ENCODE measurements around the gene PWWP2B.
A peak's percentile ranks its signal among the peaks of the same experiment; 100 is the strongest.
"Not testable (repeated sequence)": the region's sequence is repeated elsewhere in the genome, so short reads cannot be mapped to it uniquely, and the experiment has no call there.

Gene PWWP2B

DNA sequence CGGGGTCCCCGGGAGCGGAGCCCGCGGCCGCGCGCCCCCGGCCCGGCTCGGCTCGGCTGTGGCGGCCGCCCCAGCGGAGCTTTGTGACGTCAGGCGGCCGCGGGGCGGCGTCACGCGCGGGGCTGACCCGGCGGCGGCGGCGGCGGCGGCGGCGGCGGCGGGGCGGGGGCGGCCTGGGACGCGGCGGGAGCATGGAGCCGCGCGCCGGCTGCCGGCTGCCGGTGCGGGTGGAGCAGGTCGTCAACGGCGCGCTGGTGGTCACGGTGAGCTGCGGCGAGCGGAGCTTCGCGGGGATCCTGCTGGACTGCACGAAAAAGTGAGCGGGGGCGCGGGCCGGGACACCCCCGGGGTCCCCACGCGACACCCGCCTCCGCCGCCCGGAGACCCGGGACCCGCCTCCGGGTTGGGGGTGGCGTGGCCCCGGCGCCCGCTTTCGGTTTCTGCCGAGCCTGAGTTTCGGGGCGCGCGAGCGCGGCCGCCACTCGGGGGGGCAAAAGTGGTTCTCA lies at the start of gene PWWP2B:
PWWP2B (plus strand) TSS at position 165 of the 506 bp plus-strand sequence; CDS start at position 192, 27 bp downstream.
- Histone ChIP-seq H3K4me3 (ENCODE audit: low read depth, low read length) (peak within 1 kb of the TSS; percentile 55), H3K9ac (ENCODE audit: low read depth, low read length) (peak within 1 kb of the TSS; percentile 24; the same call in 1 of the 2 replicates), H3K4me1 (ENCODE audit: control insufficient read depth, insufficient read depth, low read length) (peaks cover 11% of the 10 kb centered on the region; the same call in 1 of the 2 replicates), H3K27me3 (ENCODE audit: control insufficient read depth, insufficient read depth, low read length) (peaks cover 8% of the 10 kb centered on the region), H3K27ac (ENCODE audit: low read depth, low read length) (no peak within 1 kb of the TSS), H3K36me3 (ENCODE audit: control insufficient read depth, insufficient read depth, low read length) (no peaks in the 10 kb centered on the region), H3K9me3 (ENCODE audit: control insufficient read depth, insufficient read depth, low read length) (no peaks in the 10 kb centered on the region)

DNA sequence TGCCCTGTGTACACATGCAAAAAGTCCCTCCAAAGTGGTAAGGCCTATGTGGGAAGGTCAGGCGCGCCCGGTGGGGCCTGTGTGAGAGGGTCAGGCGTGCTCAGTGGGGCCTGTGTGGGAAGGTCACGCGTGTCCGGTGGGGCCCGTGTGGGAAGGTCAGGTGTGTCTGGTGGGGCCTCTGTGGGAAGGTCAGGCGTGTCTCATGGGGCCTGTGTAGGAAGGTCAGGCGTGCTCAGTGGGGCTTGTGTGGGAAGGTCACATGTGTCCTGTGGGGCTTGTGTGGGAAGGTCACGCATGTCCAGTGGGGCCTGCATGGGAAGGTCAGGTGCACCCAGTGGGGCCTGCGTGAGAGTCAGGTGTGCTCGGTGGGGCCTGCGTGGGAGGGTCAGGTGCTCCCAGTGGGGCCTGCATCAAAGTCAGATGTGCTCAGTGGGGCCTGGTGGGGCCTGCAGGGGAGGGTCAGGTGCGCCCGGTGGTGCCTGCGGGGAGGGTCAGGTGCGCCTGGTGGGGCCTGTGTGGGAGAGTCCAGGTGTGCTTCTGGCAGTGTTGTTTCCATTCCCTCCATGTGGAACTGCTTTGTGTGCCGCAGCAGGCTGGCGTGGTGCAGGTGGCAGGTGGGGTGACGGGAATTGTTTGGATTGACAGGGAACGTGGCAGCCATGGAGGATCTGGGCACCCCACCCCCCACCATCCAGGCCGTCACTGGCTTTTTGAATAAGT lies 49.6 kb upstream of the PWWP2B start:
- H3K4me1 ChIP-seq (ENCODE audit: control insufficient read depth, insufficient read depth, low read length): no peaks in the 10 kb centered on the region
- no peak overlapping the region for H3K27ac ChIP-seq (ENCODE audit: low read depth, low read length)
- no peaks in the 10 kb centered on the region for H3K36me3 ChIP-seq (ENCODE audit: control insufficient read depth, insufficient read depth, low read length)
- H3K9me3 ChIP-seq (ENCODE audit: control insufficient read depth, insufficient read depth, low read length): no peaks in the 10 kb centered on the region
- H3K4me3 ChIP-seq (ENCODE audit: low read depth, low read length): no peak overlapping the region
- H3K27me3 ChIP-seq (ENCODE audit: control insufficient read depth, insufficient read depth, low read length): peaks cover 4% of the 10 kb centered on the region
- no peak overlapping the region for H3K9ac ChIP-seq (ENCODE audit: low read depth, low read length)

DNA sequence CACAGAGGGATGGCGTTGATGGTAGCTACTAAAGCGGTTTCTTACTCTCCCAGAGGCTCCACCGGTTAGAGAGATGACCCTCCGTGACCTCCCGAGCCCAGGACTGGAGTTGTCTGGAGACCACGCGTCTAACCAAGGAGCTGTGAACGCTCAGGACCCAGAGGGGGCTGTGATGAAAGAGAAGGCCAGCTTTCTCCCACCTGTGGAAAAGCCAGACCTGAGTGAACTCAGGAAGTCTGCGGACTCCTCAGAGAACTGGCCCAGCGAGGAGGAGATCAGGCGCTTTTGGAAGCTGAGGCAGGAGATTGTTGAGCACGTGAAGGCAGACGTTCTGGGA lies 49.1 kb upstream of the PWWP2B start:
- Histone ChIP-seq H3K4me3 (ENCODE audit: low read depth, low read length) (no peak overlapping the region), H3K27me3 (ENCODE audit: control insufficient read depth, insufficient read depth, low read length) (peaks cover 4% of the 10 kb centered on the region), H3K9me3 (ENCODE audit: control insufficient read depth, insufficient read depth, low read length) (no peaks in the 10 kb centered on the region), H3K4me1 (ENCODE audit: control insufficient read depth, insufficient read depth, low read length) (no peaks in the 10 kb centered on the region), H3K36me3 (ENCODE audit: control insufficient read depth, insufficient read depth, low read length) (no peaks in the 10 kb centered on the region), H3K27ac (ENCODE audit: low read depth, low read length) (no peak overlapping the region), H3K9ac (ENCODE audit: low read depth, low read length) (no peak overlapping the region)

DNA sequence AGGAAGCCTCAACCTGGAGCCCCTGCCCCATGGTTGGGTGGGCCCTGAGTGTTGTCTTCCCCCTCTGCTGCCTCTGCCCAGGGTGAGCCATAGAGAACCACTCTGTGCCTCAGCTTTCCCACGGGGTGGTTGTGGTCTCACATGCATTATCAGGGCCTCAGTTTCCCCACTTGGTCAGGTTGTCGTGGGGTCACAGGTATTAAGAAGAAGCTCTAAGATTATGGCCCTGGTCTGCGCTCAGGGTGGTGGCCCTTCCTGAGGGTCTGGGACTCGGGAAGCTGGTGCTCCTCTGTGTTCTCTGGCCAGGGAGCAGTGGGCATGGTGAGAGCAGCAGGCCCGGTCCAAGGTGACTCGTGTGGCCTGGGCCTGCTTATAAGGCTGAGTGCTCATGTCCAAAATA lies 47.2 kb upstream of the PWWP2B start:
- no peaks in the 10 kb centered on the region for H3K9me3 ChIP-seq (ENCODE audit: control insufficient read depth, insufficient read depth, low read length)
- H3K4me1 ChIP-seq (ENCODE audit: control insufficient read depth, insufficient read depth, low read length): no peaks in the 10 kb centered on the region
- H3K9ac ChIP-seq (ENCODE audit: low read depth, low read length): no peak overlapping the region
- no peaks in the 10 kb centered on the region for H3K36me3 ChIP-seq (ENCODE audit: control insufficient read depth, insufficient read depth, low read length)
- no peak overlapping the region for H3K4me3 ChIP-seq (ENCODE audit: low read depth, low read length)
- no peak overlapping the region for H3K27ac ChIP-seq (ENCODE audit: low read depth, low read length)
- H3K27me3 ChIP-seq (ENCODE audit: control insufficient read depth, insufficient read depth, low read length): peaks cover 4% of the 10 kb centered on the region

DNA sequence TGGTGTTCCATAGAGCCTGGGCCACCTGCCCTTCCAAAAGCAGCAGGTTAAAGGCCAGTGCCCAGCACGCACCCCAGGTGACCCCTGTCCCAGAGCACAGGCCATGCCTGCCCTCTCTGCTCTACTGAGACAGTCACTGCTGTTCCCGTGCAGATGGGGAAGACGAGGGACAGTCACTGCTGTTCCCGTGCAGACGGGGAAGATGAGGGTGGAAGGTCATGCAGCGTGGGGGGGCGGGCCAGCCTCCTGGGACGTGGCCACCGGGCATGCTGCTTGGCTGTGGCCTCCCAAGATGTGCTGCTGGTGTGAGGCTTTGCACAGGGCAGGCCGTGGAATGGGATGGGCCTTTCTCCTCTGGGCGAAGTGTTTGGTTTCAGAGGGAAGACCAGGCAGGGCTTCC lies 46.6 kb upstream of the PWWP2B start:
- Histone ChIP-seq H3K9ac (ENCODE audit: low read depth, low read length) (no peak overlapping the region), H3K4me3 (ENCODE audit: low read depth, low read length) (no peak overlapping the region), H3K27me3 (ENCODE audit: control insufficient read depth, insufficient read depth, low read length) (peaks cover 4% of the 10 kb centered on the region), H3K9me3 (ENCODE audit: control insufficient read depth, insufficient read depth, low read length) (no peaks in the 10 kb centered on the region), H3K36me3 (ENCODE audit: control insufficient read depth, insufficient read depth, low read length) (no peaks in the 10 kb centered on the region), H3K4me1 (ENCODE audit: control insufficient read depth, insufficient read depth, low read length) (no peaks in the 10 kb centered on the region), H3K27ac (ENCODE audit: low read depth, low read length) (no peak overlapping the region)

DNA sequence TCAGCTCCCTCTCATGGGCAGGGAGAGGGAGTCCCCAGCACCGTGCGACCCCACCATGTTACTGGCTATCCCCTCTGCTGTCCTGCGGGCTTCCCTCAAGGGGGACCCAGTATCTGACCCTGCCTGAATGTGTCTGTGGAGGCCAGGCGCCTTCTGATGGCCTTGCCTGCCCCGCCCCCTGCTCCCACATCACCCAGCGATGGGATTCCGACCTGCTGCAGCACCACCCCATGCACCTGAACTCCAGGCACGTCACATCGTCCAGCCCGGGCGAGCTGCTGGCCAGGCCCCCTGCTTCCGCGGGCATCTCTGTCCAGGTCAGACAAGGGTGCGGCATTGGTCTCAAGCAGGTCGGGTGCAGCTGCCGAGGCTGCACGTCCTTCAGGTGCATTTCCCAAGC lies 46.1 kb upstream of the PWWP2B start:
- Histone ChIP-seq H3K27me3 (ENCODE audit: control insufficient read depth, insufficient read depth, low read length) (peaks cover 4% of the 10 kb centered on the region), H3K36me3 (ENCODE audit: control insufficient read depth, insufficient read depth, low read length) (no peaks in the 10 kb centered on the region), H3K4me1 (ENCODE audit: control insufficient read depth, insufficient read depth, low read length) (no peaks in the 10 kb centered on the region), H3K9me3 (ENCODE audit: control insufficient read depth, insufficient read depth, low read length) (no peaks in the 10 kb centered on the region), H3K4me3 (ENCODE audit: low read depth, low read length) (no peak overlapping the region), H3K9ac (ENCODE audit: low read depth, low read length) (no peak overlapping the region), H3K27ac (ENCODE audit: low read depth, low read length) (no peak overlapping the region)

DNA sequence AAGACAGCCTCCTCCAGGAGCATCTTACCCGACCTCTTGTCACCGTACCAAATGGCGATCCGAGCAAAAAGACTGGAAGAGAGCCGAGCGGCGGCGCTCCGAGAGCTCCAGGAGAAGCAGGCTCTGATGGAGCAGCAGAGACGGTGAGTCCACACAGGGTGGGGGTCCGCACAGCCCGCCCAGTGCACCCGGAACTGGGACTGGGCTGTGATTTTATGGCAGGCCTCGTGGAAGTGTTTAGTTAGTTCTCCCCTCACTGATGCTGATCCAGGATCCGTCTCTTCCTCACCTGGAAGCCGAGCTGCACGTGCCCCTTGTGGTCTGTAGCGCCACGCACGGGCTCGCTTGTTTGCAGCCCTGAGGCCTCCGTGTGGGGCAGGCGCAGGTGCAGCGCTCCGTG lies 45.4 kb upstream of the PWWP2B start:
- Histone ChIP-seq H3K27me3 (ENCODE audit: control insufficient read depth, insufficient read depth, low read length) (peaks cover 4% of the 10 kb centered on the region), H3K4me3 (ENCODE audit: low read depth, low read length) (no peak overlapping the region), H3K9ac (ENCODE audit: low read depth, low read length) (no peak overlapping the region), H3K36me3 (ENCODE audit: control insufficient read depth, insufficient read depth, low read length) (no peaks in the 10 kb centered on the region), H3K27ac (ENCODE audit: low read depth, low read length) (no peak overlapping the region), H3K4me1 (ENCODE audit: control insufficient read depth, insufficient read depth, low read length) (no peaks in the 10 kb centered on the region), H3K9me3 (ENCODE audit: control insufficient read depth, insufficient read depth, low read length) (no peaks in the 10 kb centered on the region)

DNA sequence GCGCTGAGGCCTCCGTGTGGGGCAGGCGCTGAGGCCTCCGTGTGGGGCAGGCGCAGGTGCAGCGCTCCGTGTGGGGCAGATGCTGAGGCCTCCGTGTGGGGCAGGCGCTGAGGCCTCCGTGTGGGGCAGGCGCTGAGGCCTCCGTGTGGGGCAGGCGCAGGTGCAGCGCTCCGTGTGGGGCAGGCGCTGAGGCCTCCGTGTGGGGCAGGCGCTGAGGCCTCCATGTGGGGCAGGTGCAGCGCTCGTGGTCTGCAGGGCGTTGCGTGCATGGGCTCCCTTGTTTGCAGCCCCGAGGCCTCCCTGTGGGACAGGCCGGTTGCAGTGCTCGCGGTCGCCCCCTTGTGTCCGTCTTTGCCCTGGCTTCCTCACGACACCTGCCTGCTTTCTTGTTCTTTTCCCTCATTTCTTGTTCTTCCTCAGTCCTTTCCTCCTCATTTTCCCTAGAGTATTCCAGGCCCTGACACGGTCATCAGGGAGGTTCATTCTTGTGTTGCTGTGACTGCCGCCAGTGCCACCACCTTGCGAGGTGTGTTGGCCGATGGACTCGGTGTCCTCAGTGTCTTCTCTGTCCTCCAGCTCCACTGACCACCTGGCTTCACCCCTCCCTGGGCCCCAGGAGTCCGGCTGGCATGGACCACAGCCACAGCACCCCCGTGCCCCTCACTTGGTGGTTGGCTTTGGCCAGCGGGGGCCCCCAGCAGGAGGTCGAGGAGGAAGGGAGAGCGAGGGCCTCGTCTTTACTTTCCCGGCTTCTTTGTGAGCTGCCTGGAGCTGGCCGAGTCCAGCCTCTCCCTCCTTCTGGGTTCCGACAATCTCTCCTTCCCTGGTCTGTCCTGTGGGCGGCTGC lies 44.3 kb upstream of the PWWP2B start:
- not testable (repeated sequence) for H3K27ac ChIP-seq (ENCODE audit: low read depth, low read length); H3K27me3 ChIP-seq (ENCODE audit: control insufficient read depth, insufficient read depth, low read length); H3K4me3 ChIP-seq (ENCODE audit: low read depth, low read length); H3K9ac ChIP-seq (ENCODE audit: low read depth, low read length); H3K36me3 ChIP-seq (ENCODE audit: control insufficient read depth, insufficient read depth, low read length); H3K9me3 ChIP-seq (ENCODE audit: control insufficient read depth, insufficient read depth, low read length); H3K4me1 ChIP-seq (ENCODE audit: control insufficient read depth, insufficient read depth, low read length)

DNA sequence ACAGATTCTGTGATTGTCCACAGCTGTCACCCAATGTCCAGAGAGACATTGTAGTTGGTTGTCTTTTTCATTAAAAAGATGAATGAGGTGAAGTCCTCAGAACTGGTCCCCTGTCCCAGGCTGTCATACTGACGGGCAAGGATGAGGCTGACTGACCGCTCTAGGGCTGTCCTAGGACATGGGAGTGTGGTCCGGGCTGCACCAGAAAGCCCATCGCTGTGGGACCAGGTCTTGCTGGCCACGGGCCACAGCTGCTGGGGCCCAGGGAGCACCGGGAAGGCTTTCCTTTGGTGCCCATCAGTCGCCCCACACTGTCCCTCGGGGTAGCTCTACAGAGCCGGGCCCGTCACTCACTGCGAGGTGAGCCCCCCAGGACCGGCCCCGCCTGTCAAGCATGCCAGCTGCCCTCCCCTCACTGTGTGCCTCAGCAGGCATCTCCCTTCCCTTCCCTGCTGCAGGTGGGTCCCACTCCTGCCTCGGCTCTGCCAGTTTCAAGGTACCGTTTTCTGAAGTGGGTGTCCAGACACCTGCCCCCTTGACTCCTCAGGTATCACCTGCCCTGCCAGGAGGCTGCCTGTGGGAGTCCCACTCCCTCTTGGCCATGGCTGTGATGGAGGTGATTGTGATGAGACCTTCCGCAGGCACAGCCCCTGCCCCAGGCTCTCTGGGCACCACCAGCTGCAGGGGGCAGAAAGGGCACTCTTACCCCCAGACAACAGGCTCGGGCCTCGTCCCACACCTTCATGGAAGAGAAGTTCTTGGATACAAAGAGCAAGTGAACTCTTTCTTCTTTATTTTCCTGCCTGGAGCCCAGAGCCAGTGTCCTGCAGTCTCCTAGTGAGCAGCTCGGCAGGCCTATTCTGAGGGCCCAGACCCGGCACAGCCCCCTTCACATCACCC lies 43.3 kb upstream of the PWWP2B start:
- H3K9me3 ChIP-seq (ENCODE audit: control insufficient read depth, insufficient read depth, low read length): no peaks in the 10 kb centered on the region
- no peak overlapping the region for H3K9ac ChIP-seq (ENCODE audit: low read depth, low read length)
- no peaks in the 10 kb centered on the region for H3K4me1 ChIP-seq (ENCODE audit: control insufficient read depth, insufficient read depth, low read length)
- peaks cover 4% of the 10 kb centered on the region for H3K27me3 ChIP-seq (ENCODE audit: control insufficient read depth, insufficient read depth, low read length)
- H3K36me3 ChIP-seq (ENCODE audit: control insufficient read depth, insufficient read depth, low read length): no peaks in the 10 kb centered on the region
- H3K27ac ChIP-seq (ENCODE audit: low read depth, low read length): no peak overlapping the region
- no peak overlapping the region for H3K4me3 ChIP-seq (ENCODE audit: low read depth, low read length)

DNA sequence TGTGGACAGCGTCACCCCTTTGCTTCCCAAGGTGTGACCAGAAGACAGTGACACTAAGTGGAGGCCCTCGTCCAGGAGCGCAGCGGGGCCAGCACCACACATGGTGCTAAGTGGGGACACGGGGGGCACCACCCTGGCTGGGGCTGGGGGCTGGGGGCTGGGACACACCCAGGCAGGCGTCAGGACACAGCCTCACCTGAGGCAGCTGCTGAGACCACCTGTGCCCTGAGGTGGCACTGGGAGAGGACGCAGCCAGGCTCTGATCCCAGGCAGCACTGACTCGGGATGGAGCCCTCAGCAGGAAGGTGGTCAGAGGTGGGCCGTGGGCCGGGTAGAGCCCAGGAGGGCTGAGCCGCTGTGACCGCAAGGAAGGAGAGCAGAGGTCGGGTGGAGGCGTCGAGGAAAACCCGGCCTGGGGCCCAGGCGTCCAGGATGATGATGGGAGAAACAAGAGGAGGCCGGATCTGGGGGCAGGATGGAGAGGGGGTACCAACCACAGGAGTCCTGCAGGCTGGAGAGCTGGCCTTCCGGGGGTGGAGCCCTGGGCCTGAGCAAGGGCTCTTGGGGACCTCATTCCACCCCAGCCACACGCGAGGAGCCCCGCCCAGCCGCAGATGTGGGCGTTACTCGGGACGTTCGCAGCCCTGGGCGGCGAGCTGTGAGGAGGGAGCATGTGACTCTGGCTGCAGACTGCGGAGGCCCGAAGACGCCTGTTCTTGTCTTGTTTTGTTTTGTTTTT lies 42.5 kb upstream of the PWWP2B start:
- Histone ChIP-seq H3K4me3 (ENCODE audit: low read depth, low read length) (no peak overlapping the region), H3K27ac (ENCODE audit: low read depth, low read length) (no peak overlapping the region), H3K36me3 (ENCODE audit: control insufficient read depth, insufficient read depth, low read length) (no peaks in the 10 kb centered on the region), H3K9me3 (ENCODE audit: control insufficient read depth, insufficient read depth, low read length) (no peaks in the 10 kb centered on the region), H3K9ac (ENCODE audit: low read depth, low read length) (no peak overlapping the region), H3K27me3 (ENCODE audit: control insufficient read depth, insufficient read depth, low read length) (peaks cover 4% of the 10 kb centered on the region), H3K4me1 (ENCODE audit: control insufficient read depth, insufficient read depth, low read length) (no peaks in the 10 kb centered on the region)
